Amniotic epithelial cell (primary cell): ENCODE measurements around the gene CC2D2A.
"Not testable (repeated sequence)": the region's sequence is repeated elsewhere in the genome, so short reads cannot be mapped to it uniquely, and the experiment has no call there.

Source experiments
- DNase-seq: peaks from one replicate; pipeline ENCODE4 v3.0.0-alpha.2; 2010; ENCODE audit warnings: low read depth

Gene CC2D2A

GRCh38 chr4:15557786-15558550 is 88.3 kb downstream of the CC2D2A start:
- no peak for DNase-seq

- DNase-seq, result no peak
Observed at GRCh38 chr4:15558561-15558960, 88.9 kb downstream of the CC2D2A start.

GRCh38 chr4:15562114-15562513 is 92.4 kb downstream of the CC2D2A start:
- no peak for DNase-seq

- no peak for DNase-seq
Observed at GRCh38 chr4:15562623-15563022, 92.9 kb downstream of the CC2D2A start.

DNA sequence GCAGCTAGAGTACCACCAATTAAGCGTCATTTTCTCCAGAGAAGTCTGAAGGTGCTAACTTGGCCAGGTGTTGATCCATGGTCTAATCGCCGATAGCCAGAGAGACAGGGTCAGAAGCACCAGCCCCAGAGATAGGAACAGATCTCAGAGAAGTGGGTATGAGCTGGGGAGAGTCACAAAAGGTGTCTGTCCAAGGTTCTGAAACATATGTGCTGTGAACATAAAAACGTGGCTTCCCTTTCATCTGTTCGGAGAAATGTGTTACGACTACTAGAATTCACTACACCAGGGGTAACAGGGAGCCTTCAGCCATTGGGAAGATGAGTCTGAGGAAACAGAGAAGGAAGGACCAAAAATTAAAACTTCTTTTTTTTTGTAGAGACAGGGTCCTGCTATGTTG is 94.2 kb downstream of the CC2D2A start:
- no peak for DNase-seq

DNA sequence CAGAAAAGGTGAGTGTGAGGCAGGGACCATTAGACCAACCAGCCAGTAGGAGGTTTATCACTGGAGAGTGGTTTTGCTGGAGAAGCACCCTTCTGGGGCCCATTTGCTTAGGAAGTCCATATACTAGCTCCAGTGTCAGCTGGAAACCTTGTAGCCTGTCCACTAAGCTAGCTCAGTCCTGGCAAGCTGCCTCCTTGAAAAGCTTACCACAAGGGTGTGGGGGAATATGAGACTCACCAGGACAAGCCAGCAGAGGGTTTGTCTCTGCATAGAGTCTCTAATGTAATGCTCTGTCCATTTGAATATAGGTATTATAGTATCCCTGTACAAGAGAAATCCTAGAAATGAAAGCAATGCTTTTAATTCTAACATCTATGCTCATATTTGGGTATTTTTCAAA is 99.1 kb downstream of the CC2D2A start:
- DNase-seq, result no peak

DNA sequence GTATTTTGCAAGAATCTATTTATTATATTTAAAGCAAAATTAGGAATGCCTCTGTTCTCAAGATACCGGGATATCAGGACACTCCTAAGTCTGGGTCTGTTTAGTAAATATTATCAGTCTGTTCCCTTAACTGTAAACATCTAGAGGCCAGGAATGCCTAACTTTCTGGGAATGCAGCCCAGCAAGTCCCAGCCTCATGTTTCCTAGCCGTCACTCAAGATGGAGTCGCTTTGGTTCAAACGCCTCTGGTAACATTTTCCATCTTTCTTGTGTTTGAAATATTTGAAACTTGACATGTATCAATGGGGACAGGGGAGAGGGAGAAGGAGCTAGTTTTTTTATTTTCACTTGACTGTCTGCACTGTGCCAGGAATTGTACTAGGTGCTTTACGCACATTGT is 100.1 kb downstream of the CC2D2A start:
- no peak for DNase-seq

DNA sequence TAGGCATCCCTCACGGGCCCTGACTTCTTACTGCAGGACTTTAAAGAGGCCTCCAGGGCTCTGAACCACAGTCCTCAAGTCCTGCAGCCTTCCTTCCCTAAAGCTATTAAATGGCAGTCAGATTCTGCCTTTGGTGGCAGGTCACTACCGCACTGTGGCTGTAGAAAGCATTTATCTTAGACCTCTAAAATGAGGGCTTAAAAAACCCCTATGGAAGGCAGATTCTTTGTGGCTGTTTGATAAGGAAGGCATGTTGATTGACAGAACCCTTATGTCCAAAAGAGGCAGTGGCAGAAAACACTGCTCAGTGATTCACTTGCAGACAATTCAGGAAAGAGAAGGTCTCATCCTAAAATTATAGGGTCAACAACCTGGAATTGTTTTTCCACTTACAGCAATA is 106.3 kb downstream of the CC2D2A start:
- peak; percentile 27 for DNase-seq

DNA sequence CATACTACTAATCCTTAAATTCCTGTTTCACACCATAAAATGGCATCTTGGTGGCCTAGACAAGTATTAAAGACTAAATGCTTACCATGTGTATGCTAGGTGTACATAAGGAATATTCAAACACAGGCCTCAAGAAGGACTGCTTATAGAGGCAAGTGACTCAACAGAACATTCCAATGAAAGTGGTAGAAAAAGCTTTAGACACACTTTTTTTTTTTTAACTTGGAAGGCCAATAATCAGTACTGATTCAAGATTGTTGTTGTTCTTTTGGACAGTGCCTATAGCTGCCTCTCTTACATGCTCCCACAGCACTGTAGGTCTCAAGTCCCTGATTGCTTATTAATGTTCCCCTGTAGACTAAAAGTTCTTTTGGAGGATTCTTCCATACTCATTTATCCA is 107.8 kb downstream of the CC2D2A start:
- no peak for DNase-seq

- no peak for DNase-seq
Observed at GRCh38 chr4:15584785-15585184, 115.1 kb downstream of the CC2D2A start.

- no peak for DNase-seq
Observed at GRCh38 chr4:15585331-15585730, 115.6 kb downstream of the CC2D2A start.

DNA sequence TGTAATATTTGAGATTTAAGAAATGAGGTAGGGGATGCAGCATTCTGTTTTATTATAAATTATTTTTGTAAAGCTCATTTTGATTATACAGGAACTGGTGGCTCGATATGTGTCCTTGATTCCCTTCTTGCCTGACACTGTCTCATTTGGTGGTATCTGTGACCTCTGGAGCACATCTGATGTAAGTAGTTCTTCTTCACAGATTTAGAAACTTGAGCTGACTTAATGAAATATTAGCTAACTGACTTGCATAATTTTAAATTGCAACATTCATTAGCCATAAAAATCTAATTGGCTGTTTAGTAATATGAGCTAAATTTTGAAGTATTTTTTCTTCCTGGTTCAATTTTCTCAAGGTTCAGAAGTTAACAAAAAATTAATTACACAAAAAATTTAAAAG is 116.4 kb downstream of the CC2D2A start:
- DNase-seq, result peak; percentile 67

DNA sequence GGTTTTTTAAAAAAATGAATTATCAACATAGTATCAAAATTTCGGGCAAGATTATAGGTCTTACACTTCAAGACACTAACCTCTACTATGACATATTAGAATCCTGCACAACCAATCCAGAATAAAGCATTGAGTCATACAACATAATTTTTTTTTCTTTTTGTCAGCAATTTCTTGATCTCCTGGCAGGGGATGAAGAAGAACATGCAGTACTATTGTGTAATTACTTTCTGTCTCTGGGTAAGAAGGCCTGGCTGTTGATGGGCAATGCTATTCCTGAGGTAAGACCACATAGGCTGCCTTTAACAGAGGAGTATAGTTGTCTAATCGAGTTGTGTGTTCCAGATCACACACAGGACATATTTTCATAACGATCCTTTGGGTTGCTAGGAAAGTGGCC is 118.0 kb downstream of the CC2D2A start:
- DNase-seq, result peak; percentile 95

GRCh38 chr4:15592799-15593198 is 123.1 kb downstream of the CC2D2A start:
- DNase-seq, result no peak

GRCh38 chr4:15598644-15599043 is 129.0 kb downstream of the CC2D2A start:
- peak; percentile 93 for DNase-seq

- peak; percentile 58 for DNase-seq
Observed at GRCh38 chr4:15600176-15600575, 130.5 kb downstream of the CC2D2A start.

DNA sequence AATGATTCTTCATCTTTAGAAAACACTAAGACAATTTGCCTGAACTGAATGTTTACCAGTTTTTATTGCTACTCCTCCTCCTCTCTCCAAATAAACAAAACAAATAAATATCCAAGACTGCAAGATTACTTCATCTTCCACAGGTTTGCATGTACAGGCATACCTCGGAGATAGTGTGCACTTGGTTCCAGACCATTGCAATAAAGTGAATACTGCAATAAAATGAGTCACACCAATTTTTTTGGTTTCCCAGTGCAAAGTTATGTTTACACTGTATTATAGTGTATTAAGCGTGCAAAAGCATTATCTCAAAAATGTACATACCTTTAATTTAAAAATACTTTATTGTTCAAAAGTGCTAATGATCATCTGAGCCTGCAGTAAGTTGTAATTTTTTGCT is 132.2 kb downstream of the CC2D2A start:
- no peak for DNase-seq

- no peak for DNase-seq
Observed at GRCh38 chr4:15605537-15605936, 135.9 kb downstream of the CC2D2A start.

- DNase-seq, result no peak
Observed at GRCh38 chr4:15610855-15611254, 141.2 kb downstream of the CC2D2A start.

- no peak for DNase-seq
Observed at GRCh38 chr4:15612136-15612535, 142.5 kb downstream of the CC2D2A start.

GRCh38 chr4:15614891-15615290 is 145.2 kb downstream of the CC2D2A start:
- not testable (repeated sequence) for DNase-seq

GRCh38 chr4:15617407-15617806 is 147.7 kb downstream of the CC2D2A start:
- DNase-seq, result not testable (repeated sequence)

- DNase-seq, result no peak
Observed at GRCh38 chr4:15636818-15637217, 167.1 kb downstream of the CC2D2A start.

DNA sequence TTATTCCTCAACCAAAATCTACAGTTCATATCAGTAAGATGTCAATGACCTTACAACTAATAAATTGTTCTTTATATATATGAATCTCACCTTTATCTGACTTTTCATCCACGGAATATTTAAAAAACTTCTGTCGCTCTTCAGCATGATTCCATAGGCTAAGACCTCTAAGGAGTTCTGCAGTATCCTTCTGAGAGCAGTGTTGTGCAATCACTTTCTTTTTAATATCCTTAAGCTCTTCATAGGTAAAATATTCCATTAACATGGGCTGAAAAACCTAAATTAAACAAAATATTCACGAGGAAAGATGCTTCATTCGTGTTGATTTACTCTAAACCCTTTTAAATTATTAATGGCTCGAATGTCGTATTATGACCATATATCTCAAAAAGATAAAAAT is 168.7 kb downstream of the CC2D2A start:
- no peak for DNase-seq
